HG02759 (cell line): ENCODE results near the gene ZNF485.
A peak's percentile ranks its signal among the peaks of the same experiment; 100 is the strongest.
"Not testable (repeated sequence)": the region's sequence is repeated elsewhere in the genome, so short reads cannot be mapped to it uniquely, and the experiment has no call there.

Experiments used
- ATAC-seq: cut with Tn5 transposase; IDR thresholded peaks from one replicate; pipeline ENCODE4 v1.9.1; 2021; ENCODE audit warnings: mild to moderate bottlenecking, moderate library complexity; ENCODE audit not compliant: unreplicated experiment

The ZNF485 gene

DNA sequence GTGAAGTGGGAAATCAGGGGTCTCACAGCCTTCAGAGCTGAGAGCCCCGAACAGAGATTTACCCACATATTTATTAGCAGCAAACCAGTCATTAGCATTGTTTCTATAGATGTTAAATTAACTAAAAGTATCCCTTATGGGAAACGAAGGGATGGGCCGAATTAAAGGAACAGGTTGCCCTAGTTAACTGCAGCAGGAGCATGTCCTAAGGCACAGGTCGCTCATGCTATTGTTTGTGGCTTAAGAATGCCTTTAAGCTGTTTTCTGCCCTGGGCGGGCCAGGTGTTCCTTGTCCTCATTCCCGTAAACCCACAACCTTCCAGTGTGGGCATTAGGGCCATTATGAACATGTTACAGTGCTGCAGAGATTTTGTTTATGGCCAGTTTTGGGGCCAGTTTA, 4.7 kb upstream of the ZNF485 start:
- ATAC-seq, result not testable (repeated sequence)

DNA sequence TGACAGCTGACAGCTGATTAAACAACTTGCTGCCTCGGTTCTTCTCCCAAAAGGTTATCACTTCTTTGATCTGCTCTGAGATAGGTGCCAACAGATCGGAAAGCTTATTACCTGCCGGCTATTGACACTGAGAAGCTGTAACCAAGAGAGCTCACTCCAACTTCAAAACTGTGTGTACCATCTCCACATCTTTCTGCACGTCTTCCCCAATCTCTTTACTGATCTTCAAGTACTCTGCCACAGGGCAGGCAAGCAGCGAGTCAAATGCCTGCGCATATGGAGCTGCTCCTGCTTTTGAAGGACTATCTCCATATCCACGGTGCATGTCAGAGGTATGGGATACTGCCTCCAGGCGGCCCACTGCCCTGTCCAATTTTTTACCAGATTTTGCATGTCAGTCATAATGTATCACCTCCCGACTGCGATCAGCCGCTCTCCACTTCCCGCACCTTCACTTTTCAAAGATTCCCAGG, 352 bp upstream of the ZNF485 start:
- ATAC-seq, result peak; percentile 22

DNA sequence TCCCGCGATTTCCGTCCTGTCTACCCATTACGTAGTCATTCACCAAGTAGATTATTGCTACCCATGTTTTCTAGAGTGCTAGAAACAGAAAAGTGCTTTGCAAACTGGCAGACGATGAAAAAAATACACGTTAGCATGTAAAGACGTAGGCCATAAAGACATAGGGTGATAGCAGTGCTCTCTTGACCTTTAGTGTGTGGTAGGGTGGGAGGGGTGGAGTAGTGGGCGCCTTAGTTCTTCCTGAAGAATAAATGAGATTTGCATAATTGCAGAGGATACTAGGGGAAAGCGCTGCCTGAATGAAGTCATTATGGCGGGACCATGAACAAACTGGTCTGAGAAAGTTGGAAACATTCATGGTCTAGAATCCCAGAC, 948 bp downstream of the ZNF485 start:
- ATAC-seq, result no peak

DNA sequence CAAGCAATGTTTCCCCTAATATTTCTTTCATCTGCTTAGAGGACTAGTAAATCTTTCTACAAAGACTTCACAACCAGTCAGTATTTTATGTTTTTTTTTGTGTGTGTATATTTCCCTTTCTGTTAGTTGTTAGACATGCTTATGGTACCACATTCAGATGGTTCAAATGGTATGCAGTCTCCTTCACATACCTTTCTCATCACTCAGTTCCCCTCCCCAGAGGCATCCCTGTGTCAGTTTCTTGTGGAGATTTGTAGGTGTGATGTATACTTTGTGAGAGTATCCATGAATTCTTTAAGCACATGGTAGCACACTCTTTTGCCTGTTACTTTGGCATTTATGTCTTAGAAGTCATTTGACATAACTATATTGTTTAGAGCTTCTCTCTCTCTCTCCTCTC, 4.4 kb downstream of the ZNF485 start:
- no peak for ATAC-seq

DNA sequence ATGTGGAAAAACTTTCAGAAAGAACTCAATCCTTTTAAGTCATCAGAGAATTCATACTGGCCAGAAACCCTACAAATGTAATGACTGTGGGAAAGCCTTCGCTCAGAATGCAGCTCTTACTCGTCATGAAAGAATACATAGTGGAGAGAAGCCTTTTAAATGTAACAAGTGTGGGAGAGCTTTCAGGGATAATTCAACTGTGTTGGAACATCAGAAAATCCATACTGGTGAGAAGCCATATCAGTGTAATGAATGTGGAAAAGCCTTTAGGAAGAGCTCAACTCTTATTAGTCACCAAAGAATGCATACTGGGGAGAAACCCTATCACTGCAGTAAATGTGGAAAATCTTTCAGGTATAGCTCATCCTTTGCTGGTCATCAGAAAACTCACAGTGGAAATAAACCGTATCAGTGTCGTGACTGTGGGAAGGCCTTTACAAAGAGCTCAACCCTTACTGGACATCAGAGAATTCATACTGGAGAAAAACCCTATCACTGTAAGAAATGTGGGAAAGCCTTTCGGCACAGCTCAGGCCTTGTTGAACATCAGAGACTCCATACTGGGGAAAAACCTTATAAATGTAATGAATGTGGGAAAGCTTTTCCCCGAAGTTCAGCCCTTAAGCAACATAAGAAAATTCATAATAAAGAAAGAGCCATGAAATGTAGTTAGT, 10.6 kb downstream of the ZNF485 start:
- no peak for ATAC-seq

DNA sequence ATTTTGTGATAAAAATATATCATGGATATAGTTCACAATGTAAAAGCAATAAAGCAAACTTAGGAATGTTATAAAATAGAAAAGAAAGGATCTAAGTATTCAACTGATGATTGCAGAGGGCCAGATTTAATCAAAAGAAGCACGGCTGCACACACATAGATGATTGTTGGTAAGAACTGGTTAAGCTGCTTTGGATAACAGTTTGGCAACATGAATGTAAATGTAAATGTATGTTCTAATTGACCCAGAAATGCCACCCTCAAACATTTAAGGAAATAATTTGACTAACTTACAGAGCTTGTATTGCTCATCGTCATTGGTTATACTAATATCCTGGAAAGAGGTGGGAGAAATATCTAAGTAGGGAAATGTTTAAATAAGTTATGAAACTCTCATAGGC, 13.1 kb downstream of the ZNF485 start:
- no peak for ATAC-seq

DNA sequence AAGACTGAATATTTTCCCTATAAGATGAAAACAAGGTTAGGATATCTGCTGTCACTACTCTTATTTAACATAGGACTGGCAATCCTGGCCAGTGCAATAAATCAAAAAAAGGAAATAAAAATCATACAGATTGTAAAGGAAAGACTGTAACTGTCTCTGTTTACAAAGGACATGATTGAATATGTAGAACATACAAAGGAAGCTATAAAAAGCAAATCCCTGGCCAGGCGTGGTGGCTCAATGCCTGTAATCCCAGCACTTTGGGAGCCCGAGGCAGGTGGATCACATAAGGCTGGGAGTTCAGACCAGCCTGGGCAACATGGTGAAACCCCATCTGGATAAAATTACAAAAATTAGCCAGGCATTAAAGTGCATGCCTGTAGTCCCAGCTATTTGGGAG, 15.8 kb downstream of the ZNF485 start:
- ATAC-seq, result no peak

DNA sequence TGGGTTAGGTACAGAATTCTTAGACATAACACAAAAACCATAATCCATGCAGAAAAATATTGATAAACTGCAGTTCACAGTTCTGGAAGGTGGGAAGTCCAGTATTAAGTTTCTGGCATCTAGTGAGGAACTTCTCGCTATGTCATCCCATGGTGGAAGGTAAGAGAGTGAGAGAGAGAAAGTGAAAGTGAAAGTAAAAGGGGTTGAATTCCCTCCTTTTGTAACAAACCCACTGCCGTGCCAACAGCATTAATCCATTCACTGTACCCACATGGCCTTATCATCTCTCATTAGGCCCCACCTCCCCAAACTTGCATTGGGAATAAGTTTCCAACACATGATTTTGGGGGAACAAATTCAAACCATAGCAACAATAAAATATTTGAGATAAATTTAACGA, 17.1 kb downstream of the ZNF485 start:
- ATAC-seq, result no peak

DNA sequence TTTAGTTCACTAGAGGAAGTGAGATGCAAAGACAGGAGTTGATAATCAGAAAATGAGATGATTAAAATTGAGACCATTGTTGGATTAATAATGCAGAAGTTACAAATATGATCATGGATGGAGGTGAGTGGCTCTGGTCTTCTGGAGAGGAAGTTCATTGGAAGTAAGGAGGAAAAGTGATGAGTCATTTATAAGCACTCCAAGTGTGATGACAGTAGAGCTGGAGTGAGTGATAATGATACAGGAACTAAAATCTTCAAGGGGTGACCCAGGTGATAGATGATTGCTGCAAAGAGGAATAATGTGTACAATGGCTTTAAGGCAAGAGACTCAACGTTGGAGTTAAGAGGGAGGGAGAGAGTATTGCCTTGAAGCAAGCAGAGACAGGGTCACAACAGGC, 21.7 kb downstream of the ZNF485 start:
- ATAC-seq, result no peak

DNA sequence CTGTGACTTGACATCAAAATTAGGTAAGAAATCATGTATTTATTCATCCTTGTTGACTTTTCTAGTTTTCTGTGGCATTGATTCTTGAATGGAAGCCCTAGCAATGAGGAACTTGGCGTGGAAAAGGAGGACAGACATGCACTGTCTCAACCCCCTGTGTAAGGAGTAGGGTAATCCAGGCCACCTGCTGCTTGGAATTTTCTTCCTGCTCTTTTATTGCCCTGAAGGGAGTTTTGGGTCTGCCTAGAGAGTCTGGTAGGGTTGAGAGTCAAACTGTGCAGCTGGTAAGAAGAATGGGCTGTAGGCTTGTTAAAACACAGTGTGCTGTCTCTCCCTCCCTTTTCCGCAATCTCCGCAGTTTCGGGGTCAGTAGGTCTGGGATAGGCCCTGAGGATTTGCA, 22.7 kb downstream of the ZNF485 start:
- no peak for ATAC-seq

DNA sequence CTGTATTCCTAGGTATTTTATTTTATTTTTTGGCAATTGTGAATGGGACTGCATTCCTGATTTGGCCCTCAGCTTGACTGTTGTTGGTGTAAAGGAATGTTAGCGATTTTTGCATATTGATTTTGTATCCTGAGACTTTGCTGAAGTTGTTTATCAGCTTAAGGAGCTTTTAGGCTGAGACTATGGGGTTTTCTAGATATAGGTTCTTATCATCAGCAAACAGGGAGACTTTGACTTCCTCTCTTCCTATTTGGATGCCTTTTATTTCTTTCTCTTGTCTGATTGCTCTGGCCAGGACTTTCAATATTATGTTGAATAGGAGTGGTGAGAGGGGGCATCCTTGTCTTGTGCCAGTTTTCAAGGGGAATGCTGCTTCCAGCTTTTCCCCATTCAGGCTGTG, 29.6 kb downstream of the ZNF485 start:
- not testable (repeated sequence) for ATAC-seq

DNA sequence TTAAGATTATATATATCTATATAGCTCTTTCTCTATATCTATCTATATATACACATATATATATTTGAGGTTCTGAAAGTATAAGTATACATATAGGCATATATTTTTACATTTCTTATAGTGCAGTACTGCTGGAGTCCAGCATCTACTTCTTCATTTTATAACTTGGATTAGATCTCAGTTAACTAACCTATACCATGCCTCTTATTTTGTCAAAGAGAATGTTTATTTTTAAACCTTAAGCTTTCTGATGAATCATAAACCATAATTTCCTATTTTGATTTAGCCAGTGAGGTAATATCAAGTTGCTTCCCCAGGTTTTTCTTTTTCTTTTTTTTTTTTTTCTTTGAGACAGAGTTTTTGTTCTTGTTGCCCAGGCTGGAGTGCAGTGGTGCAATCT, 34.4 kb downstream of the ZNF485 start:
- ATAC-seq, result no peak

DNA sequence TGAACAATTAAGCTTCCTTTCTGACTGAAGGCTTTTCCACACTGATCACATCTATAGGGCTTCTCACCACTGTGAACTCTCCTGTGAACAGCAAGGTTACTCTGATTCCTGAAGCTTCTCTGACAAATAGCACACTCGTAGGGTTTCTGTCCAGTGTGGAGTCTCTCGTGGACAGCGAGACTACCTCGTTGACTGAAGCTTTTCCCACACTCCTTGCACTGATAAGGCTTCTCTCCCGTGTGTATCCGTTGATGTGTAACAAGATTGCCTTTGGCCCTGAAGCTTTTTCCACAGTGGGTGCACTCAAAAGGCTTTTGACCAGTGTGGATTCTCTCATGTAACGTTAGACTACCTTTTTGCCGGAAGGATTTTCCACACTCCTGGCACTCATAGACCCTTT, 38.0 kb downstream of the ZNF485 start:
- ATAC-seq, result no peak

DNA sequence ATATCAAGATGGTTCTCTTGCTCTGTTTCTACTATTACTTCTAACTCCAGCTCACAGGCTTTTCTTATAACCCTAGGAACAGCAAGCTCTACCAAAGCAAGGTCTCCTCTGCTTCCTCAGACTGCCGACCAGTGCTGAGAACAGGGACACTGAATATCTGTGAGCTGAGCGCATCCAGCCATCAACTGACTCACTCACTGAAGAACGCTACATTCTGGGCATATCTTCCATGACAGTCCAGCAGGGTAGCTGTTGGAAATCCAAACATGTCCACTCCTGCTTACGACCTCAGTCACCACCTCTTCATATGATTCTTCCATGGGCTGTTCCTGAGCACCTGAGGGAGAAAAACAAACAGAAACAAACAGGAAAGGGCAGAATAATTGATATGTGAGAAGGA, 39.6 kb downstream of the ZNF485 start:
- ATAC-seq, result no peak

DNA sequence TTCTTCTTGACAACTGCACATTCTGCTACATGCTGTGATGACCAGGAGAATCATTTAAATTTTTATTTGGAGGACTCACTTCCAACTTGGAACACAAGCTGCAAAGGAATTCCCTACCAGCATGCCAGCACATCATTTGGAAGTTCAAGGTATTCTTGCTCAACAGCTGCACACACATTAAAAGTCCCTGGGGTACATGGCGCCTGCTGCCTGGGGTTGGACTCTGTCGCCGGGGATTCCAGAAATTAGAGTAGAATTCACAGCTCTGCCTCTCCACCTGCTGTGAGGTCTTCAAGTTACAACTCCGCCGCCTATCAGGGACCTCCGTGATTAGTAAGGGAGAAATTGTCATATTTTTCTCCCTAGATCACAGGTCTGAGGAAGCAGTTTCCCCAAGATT, 41.3 kb downstream of the ZNF485 start:
- no peak for ATAC-seq

DNA sequence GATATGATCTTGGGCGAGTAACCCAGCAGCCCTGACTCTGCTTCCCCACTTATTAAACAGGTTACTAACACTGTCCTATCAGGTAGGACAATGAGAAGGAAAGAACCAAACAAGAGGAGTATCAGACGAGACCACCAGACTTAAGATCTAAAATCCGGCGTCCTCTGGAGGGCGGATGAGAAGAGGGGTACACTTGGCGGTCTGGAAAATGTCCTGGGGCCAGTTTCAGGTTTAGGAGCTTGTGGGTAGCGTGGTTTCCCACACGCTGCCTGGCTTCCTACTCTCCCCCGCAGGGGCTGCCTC, 41.8 kb downstream of the ZNF485 start:
- no peak for ATAC-seq

DNA sequence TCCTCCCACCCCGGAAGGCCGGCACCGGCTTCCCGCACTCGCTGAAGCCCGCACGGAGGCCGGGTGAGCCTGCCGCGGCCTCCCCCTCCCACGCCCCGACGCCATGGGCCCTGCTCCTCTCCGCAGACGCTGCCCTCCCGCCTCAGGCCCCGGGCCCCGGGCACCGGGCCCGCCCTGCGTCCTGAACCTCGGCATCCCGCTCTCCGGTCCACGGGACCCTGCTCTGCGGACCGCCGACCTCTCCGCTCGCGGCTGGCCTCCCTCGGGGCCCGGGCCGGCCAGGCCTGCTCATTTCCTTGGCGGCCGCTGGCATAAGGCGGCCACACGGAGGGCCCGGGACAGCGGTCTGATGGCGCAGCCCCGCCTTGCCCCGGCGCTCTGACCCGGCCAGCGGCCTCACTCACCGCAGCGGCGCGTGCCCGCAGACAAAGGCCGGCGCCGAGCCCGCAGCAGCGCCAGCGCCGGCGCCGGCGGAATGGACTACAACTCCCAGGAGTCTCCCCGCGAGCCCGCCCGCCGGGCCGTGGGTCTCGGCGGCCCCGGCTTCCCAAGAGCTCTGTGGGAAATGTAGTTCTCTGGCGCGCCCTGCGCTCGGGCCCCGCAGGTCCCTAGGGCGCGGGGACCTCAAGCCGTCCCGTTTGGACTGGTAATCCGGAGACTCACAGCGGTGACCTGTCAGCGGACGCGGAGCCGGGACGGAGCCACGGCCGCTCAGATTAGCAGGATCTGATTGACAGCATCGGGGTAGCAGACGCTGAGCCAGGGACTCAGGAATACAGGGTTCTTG, 42.4 kb downstream of the ZNF485 start, which contains the start of gene ZNF32:
Gene ZNF32, minus strand, starts transcription at position 484 of the 787 bp plus-strand sequence. CDS start 2,748 bp downstream, outside the sequence.
- peak; percentile 100 for ATAC-seq

DNA sequence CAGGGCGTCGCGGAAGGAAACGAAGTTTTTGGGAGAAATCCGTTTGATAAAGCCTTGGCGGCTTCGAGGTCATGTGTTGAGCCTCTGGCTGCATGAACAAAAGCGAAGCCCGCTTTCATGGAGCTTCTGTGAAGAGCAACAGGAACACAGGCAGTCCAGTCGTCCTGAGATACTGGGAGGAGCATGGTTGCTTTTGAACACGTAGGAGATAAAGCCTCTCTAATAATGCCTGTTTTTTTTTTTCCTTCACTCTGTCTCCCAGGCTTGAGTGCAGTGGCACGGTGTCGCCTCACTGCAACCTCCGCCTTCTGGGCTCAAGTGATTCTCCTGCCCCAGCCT, 42.9 kb downstream of the ZNF485 start:
- ATAC-seq, result peak; percentile 3

DNA sequence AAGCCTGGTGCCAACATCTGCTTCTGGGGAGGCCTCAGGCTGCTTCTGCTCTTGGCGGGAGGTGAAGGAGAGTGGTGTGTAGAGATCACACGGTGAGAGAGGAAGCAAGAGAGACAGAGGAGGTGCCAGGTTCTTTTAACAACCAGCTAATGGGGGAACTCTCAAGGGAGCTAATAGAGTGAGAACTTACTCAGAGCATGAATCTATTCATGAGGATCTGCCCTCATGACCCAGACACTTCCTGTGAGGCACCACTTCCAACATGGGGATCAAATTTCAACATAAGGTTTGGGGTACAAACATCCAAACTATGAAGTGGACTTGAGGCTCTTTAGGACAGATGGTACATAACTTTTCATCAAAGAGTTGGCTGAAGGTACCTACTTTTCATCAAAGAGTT, 47.5 kb downstream of the ZNF485 start:
- no peak for ATAC-seq

DNA sequence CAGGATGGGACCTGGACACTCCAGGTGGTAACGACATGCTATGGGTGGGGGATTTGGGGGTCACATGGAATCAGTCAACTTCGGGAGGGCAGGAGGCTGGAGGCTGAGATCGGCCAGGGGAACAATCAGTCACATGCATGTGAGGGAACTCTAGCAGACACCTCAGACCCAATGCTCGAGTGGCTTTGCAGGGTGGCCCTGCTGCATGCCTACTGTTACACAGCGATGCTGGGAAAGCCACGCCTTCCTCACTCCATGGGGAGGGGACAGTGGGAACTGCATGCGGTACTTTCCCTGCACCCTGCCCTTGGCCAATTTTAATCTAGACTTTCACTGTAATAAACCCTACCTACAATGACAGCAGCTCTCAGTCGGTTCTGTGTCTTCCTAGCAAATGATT, 49.1 kb downstream of the ZNF485 start:
- no peak for ATAC-seq

DNA sequence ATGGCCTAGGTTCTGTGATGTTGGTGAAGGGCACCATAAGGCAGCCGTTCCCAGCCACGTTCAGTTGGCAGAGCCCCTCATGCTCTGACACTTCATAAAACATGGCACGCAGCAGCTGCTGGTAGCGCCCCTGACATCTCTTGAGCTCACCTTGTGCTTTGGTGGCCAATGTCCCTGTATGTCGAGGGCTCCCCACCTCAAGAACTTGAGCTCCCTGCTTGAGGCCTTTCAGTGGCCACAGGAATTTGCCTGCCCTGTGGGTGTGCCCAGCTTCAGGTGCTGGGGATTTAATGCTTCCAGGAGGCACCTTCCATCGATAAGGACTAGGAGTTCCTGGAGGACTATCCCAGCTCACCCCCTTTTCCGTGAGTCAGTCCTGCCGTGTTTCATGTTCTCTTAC, 52.0 kb downstream of the ZNF485 start:
- no peak for ATAC-seq

DNA sequence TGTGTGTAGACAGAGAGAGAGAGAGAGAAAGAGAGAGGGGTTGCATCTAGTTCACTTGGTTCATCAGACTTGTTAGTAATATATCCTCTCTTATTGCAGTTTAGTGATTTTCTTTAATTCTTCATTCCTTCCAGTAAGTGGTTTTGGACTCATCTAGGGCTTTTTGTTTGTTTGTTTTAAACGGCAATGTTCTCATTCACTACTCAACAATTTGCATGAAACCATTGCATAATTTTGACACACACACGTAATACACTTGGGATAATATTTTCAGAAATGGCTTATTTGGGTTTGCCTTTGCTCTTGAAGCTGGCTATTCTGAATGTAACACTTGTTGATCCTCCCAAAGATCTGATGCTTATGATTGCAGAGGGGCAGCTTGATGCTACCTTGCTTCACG, 58.8 kb downstream of the ZNF485 start:
- ATAC-seq, result no peak

DNA sequence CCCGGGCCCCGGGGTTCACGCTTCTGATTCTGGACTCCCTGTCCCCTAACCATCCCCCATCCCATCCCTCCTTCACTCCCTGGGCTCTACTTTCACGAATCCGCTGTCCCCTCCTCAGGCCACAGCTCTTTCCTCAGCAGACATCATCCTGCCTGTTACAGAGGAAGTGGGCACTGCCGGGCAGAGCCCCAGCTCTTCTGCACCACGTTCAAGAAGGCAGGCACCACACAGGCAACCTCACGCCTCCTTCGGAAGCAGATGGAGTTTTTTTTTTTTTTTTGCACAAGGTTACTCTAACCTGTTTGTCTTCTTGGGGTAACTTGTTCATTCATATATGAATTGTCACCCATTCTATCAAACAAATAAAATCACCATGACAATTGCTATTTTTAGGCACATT, 60.3 kb downstream of the ZNF485 start:
- ATAC-seq, result no peak
